ENCODE measurements around the gene CNPY3.
"Not testable (repeated sequence)": the region's sequence is repeated elsewhere in the genome, so short reads cannot be mapped to it uniquely, and the experiment has no call there.

The CNPY3 gene

DNA sequence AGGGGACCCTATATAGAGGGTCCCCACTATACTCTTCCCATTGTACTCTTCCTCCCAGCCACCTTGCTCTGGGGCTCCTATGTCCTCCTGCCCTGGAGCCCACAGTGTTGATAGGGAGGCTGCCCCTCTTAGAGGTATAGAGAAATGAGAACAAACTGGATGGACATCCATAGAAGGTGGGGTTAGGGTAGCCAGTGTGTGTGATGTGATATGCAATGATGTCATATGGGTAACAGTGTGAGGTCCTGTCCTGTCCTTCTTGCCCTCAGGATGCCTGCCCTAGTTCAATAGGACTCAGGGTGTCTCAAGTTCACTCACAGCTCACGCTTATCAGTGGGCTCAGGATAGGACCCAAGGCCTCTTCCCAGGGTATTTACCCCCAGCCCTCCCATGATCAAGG lies 13.0 kb upstream of the CNPY3 start:
- no peak for DNase-seq

DNA sequence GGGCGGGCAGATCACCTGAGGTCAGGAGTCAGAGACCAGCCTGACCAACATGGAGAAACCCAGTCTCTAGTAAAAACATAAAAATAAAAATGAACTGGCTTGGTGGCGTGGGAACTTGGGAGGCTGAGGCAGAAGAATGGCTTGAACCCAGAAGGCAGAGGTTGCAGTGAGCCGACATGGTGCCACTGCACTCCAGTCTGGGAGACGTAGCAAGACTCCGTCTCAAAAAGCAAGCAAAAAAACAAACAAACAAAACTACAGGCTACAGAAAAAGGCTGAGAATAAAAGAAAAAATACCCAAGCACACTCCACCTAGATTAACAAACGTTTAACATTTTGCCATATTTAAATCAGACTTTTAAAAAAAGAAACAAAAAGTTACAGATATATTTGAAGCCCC lies 7.5 kb upstream of the CNPY3 start:
- no peak for DNase-seq

DNA sequence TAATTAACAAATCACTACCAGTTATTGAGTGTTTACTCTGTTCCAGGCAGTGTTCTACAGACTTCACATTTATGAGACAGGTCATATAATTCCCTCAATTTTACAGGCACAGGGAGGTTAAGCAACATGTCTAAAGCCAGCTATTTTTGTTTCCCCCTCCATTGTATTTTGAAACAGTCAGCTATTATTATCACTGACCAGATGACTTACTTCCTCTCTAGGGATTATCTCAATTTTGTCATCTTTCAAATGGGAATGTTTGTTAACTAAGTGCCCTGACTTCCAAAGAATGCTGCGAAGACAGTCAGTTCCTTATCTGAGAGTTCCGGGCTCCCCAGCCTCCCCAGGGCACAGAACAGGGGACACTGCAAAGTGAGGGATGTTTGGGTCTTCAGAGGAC lies 5.6 kb upstream of the CNPY3 start:
- DNase-seq: no peak

DNA sequence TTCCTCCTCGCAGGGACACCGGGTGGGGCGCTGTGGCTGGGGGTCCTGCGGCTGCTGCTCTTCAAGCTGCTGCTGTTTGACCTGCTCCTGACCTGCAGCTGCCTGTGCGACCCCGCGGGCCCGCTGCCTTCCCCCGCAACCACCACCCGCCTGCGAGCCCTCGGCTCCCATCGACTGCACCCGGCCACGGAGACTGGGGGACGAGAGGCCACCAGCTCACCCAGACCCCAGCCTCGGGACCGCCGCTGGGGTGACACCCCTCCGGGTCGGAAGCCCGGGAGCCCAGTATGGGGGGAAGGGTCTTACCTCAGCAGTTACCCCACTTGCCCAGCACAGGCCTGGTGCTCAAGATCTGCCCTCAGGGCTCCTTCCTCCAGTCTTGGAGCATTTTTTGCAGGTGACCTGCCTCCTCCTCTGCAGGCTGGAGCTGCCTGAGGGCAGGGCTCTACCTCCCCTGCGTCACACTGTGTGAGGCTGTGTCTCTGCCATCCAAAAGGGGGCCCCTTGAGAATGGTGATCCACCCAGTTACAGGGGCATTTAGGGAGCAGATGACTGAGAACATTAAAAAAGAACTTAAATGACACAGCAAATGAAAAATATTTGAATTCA lies 3.9 kb upstream of the CNPY3 start:
- DNase-seq: no peak

DNA sequence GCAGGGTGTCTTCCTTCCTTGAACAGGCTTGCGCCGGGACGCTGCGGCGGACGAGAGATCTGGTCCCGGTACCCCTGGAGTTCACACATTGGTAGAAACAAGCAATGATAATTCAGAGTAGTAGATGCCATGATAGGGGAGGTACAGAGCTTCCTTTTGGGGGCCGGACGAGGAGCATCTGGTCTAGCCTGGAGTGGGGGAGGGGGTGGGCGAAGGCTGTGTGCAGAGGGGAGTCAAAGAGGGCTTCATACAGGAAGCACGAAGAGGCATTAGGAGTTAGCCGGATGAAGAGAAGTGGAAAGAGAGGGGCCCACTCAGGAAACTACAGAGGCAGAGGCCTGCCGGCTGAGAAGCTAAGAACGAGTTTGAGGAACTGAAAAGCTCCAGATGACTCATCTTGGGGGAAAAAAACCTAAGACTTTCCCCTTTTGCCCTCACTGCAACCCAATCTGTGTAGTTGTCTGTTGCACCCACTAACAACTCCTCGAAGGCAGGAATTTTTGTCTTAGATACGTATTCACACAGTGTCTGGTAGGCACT lies 611 bp downstream of the CNPY3 start:
- DNase-seq: peak; percentile 86

DNA sequence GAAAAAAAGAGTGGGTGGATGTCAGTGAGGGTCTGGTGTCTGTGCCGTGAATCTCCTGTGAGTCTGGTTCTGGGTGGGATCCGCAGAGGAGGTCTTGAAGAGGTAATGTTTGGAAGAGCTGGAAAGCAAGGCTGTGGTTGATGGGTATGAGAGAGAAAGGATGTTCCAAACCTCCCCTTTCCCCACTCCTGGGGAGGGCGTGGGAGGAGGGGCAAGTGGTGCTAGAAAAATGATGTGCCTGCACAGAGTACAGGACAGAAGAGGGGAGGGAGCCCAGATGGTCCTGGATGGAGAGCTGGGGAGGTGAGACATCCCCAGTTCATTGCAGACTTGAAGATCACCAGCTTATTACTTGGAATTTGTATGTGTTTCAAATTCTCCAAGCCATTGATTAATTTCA lies 3.1 kb downstream of the CNPY3 start:
- no peak for DNase-seq

DNA sequence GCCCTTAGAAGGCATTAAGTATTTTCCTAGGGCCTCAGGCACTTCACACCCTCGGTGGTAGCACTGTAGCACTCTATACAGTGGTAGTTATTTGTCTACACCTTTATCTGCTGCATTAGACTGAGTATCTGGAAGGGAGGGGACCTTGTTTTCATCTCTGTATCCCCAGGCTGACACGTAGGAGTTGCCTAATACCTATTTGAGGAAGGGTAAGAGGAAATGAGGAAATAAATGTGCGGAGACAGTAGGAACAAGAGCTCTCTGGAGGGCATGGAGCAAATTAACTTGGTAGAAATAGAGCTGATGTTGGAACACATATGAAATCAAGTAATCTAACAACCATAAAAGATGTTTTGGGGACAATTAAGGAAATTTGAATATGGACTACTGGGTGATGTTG lies 3.9 kb downstream of the CNPY3 start:
- DNase-seq: peak; percentile 91

DNA sequence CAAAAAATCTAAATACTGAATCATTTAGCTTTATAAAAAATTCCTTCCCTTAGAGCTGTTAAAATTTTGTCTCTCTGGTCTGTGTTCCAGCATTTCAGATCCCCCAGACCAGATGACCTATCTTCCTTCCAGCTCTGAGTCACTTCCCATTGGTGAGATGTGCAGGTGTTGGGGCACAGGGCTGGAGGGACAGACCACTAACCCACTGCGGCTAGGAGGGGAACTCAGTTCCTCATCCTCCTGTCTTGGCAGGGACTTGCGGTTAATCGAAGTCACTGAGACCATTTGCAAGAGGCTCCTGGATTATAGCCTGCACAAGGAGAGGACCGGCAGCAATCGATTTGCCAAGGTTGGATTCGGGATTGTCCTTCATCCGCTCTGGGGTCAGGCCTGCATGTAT lies 6.0 kb downstream of the CNPY3 start:
- DNase-seq: peak; percentile 76

DNA sequence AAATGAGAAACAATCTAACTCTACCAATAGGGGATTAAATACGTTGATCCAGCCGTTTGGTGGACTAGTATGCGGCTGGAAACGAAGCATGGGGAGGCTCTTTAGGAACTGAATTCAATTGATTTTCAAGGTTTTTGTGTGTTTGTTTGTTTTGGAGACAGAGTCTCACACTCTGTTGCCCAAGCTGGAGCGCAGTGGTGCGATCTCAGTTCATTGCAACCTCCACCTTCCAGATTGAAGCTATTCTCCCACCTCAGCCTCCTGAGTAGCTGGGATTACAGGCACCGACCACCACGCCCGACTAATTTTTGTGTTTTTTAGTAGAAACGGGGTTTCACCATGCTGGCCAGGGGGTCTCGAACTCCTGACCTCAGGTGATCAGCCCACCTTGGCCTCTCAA lies 7.1 kb downstream of the CNPY3 start:
- DNase-seq: no peak

DNA sequence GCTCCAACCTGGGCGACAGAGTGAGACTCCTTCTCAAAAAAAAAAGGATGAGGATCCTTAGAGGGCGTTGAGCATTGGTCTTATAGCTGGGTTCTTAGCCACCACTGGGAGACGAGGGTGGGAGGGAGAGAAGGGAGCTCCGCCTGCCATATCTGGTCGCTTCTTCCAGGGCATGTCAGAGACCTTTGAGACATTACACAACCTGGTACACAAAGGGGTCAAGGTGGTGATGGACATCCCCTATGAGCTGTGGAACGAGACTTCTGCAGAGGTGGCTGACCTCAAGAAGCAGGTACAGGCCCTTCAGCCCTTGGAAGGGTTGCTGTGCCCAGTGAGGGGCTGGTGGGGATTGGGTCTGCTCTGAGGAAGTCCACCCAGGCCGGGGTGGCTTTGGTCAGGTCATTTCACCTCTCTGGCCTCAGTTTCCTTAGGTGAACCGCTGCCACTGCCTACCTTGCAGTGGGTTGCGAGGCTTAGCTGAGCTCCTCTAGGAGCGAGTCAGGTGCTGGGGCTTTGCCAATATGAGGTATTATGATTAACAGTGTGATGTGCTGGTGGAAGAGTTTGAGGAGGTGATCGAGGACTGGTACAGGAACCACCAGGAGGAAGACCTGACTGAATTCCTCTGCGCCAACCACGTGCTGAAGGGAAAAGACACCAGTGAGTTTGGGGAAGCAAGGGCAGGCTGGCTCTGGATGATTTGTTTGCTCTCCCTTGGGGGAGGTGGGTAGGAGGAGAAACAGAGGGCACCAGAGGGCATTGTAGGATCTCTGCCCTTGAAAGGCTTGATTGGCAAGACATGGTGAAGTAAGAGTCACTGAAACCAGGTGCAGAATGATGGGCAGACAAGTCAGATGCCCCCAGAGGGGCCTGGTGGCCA lies 8.5 kb downstream of the CNPY3 start:
- no peak for DNase-seq

DNA sequence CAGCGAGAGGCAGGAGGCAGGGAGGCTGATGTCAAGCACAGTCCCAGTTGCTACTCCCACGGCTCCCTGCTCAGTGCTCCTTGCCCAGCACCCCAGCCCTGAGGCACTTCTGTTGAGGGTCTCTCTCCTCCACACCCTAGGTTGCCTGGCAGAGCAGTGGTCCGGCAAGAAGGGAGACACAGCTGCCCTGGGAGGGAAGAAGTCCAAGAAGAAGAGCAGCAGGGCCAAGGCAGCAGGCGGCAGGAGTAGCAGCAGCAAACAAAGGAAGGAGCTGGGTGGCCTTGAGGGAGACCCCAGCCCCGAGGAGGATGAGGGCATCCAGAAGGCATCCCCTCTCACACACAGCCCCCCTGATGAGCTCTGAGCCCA lies 9.1 kb downstream of the CNPY3 start:
- DNase-seq: no peak

DNA sequence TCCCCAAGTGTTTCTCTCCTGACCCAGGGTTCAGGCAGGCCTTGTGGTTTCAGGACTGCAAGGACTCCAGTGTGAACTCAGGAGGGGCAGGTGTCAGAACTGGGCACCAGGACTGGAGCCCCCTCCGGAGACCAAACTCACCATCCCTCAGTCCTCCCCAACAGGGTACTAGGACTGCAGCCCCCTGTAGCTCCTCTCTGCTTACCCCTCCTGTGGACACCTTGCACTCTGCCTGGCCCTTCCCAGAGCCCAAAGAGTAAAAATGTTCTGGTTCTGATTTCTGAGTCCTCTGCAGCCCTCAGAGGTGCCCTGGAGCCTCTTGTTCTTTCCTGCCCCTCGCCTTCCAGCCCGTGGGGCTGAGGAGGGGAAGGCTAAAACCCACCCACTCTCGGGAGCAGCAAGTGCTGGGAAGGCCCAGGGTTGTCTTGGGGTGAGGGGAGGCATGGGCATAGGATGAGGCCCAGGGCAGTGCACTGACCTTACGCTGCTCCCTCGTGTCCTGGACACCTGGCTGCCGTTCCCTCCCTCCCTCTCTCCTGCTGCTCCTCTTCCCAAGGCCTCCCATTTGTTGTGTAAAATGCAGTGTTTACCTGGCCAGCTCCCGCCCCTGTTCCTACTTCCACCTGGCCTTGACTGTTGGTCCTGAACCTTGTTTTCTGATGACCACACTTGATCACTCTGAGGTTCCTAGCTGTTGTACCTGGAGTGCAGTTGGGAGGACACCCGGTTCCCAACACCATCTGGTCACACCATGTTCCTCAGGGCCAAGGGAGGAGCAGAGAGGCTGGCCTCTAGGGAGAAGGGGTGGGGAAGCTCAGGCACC lies 9.9 kb downstream of the CNPY3 start:
- DNase-seq: no peak

DNA sequence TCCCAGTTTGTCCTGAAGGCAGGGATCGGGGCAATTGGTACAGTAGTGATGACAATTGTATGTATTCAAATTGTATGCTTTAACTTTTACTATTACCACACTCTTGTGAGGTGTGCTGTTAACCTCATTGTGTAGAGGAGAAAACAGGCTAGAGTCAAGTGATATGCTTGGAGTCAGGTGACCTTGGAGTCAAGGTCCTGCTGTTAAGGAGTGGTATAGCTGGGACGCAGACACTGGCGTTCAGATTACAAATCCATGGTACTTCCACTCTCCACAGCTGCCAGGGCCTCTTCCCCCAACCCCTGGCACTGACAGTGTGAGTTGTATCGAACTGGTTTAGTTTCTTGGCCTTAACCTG lies 10.5 kb downstream of the CNPY3 start:
- no peak for DNase-seq

DNA sequence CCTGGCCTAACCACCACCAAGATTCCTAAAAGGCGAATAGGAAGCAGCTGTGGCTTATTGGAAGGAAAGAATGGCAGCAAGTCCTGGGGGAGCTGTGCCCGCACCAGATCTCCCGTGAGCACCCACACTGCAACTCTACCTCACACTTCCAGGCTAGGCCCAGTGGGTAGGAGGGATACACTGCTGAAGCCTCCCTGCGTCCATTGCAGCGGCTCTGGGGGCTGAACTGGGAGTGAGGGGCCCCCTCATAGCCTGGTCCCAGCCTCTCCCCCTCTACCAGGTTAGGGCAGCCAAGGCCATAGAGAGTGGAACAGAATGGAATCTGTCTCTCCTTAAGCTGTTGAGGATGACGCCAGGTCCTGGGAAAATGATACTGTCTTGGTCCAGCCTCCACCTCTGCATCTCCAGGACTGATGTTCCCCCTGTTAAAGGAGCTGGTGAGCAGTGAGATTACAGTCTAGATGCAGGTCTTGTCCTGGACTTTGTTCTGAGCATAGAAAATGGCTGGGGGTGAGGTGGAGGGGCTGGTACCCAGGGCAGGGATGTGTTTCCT lies 11.3 kb downstream of the CNPY3 start:
- no peak for DNase-seq

DNA sequence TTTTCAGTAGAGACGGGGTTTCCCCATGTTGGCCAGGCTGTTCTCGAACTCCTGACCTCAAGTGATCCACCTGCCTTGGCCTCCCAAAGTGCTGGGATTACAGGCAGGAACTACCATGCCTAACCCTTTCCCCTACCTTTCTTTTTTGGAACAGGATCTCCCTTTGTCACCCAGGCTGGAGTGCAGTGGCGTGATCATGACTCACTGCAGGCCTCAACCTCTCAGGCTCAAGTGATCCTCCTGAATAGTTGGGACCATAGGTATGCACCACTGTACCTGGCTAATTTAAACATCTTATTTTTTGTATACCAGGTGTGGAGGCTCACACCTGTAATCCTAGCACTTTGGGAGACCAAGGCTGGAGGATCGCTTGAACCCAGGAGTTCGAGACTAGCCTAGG lies 12.1 kb downstream of the CNPY3 start:
- DNase-seq: not testable (repeated sequence)

DNA sequence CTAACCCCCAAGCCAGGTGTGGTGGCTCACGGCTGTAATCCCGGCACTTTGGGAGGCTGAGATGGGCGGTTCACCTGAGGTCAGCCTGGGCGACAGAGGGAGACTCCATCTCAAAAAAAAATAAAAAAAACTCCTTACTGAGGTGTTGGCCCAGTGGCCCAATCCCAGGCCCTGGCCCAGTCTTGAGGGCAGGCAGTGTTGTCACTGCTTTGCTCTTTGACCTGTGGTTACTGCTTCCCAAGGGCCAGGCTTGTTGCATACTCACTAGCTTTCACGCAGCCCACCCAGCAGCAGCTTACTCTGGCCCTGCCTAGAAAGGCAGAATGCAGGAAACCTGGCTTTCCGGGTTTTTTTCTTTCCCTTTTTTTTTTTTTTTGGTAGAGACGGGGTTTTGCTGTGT lies 13.2 kb downstream of the CNPY3 start:
- DNase-seq: no peak

DNA sequence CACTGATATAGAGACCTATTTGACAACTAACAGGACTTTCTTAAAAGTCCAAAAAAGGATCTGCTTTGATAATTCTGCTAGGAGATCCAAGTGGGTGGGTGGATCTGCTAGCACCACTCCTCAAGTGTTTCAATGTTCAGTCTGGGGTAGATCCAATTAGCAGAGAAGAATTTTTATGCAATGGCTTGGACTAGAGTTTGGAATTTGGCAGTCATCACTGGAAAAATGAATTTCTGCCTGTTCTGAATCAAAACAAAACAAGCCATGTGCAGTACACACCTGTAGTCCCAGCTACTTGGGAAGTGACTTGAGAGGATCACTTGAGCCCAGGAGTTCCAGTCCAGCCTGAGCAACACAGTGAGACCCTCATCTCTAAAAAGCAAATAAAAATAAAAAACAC lies 18.7 kb downstream of the CNPY3 start:
- DNase-seq: no peak

DNA sequence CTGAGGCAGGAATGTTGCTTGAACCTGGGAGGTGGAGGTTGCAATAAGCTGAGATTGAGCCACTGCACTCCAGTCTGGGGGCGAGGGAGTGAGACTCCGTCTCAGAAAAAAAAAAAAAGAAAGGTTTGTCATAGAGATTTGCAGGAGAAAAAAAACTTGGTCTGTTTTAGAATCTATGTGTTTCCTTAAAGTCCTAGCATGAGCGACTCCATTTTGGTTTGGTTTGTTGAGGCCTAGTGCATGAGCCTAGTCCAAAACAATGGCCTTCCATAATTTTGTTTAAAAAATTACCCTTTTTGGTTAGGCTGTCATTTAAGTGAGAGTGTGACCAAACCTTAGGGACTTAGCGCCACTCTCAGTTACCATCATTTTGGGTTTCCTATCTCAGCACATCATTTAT lies 23.1 kb downstream of the CNPY3 start:
- DNase-seq: no peak

DNA sequence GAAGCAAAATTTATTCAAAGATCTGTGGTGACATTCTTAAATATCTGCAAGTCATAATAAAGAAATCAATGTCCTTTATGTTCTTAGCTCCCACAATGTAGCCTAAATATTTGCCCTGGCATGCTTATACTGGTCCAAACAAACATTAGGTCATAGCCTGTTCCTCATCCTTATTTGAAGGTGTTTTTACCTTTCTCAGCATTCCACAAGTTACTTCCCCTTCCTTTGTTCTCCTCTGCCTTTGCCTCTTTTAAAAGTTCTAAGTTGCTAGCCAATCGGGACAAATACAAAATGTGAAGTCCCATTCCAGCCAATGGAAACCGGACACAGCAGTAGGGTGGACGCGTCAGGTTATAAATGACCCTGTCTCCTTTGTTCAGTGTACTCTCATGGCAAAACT lies 25.1 kb downstream of the CNPY3 start:
- not testable (repeated sequence) for DNase-seq

DNA sequence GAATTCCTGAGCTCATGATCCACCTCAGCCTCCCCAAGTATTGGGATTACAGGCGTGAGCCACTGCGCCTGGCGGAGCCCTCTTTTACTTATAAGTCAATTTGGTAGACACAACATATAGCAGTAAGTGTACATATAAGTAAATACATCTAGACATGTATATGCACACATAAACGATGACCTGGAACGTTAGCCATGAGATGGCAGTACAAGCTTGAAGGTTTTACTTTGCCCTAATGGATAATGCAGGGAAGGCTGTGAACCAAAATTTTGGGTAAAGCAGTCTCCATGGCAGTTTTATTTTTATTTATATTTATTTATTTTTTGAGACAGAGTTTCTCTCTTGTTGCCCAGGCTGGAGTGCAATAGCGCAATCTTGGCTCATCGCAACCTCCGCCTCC lies 28.8 kb downstream of the CNPY3 start:
- no peak for DNase-seq

DNA sequence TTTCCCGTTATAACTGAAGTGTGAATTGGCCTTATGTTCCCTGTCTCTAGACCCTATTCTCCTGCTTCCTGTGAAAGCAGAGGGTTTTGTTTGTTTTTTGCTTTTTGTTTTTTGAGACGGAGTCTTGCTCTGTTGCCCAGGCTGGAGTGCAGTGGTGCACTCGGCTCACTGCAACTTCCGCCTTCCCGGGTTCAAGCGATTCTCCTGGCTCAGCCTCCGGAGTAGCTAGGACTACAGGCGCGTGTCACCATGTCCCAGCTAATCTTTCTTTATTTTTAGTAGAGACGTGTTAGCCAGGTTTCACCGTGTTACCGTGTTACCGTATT lies 30.6 kb downstream of the CNPY3 start:
- DNase-seq: no peak

DNA sequence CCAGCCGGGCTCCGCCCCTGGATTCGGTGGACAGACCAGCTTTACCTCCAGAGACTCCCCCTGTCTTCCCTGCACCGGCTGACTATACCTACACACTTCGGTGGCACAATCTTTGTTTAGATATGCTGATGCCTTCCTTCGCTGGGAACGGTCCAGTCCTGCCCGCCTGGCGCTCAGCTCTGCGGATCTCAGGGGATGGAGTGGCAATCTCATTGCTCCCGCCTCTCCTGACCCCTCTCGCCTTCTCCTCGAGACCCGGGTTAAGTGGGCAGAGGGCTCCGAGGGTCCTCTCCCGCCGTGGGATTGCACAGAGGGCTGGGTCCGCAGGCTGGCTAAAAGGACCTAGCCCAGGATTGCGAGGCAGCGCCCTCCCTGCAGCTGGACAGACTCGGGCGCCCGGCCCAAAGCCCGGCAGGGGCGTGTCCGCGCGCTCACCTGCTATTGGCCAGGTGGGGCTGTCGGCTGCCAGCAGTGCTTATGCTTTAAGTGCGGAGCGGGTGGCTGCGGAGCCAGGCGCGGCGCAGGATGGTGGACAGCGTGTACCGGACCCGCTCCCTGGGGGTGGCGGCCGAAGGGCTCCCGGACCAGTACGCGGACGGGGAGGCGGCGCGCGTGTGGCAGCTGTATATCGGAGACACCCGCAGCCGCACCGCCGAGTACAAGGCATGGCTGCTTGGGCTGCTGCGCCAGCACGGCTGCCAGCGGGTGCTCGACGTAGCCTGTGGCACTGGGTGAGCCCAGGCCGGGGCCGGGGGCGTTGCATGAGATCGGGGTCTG lies 31.2 kb downstream of the CNPY3 start, which contains the start of gene GNMT:
TSS of gene GNMT (plus strand) at position 512 of the 777 bp plus-strand sequence. CDS start at position 526, 14 bp downstream.
- DNase-seq: no peak

DNA sequence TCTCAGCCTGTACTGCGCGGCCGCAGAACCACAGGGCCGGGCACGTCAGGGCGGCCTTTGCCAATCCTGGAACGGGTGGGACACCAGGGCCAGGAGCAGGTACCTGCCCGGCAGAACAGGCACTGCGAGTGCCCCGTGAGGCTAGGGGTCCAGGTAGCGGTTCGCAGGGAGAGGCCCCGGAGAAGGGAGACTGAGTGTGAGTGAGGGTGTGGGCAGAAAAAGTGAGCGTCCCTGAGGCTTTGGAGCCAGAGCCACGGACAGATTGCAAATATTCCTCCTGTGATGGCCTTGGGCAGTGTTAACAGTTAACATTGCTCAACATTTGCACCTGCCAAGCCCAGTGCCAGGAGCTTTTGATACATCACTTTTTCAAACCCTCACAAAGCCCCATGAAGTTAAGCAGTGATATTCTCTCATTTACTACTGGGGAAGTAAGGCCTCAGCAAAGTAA lies 31.8 kb downstream of the CNPY3 start:
- no peak for DNase-seq
